HCT116 (cell line): ENCODE measurements around the gene MAPKAP1. TPM values are rescaled to one million over a fixed set of nuclear protein-coding genes. Genes with fewer than 3 reads are reported as not detected.

Source experiments
- ATAC-seq: fragments of 200-7000 bp; cut with Tn5 transposase; 2 replicates; pipeline ENCODE4 v1.9.1; 2020; ENCODE audit warnings: mild to moderate bottlenecking, moderate library complexity
- BruUV-seq: library from RNA; stranded (reverse); fragments of 400-500 nt; replicated peaks from 2 replicates; lab custom pipeline; 2021; lab: Mats Ljungman, UMichigan
- CTCF ChIA-PET: fragments of 300-600 bp; sonication (Branson Sonifier 250); formaldehyde crosslinking; loops from one replicate; lab custom pipeline; 2021; ENCODE audit warnings: antibody characterized with exemption; lab: Charles Lee
- POLR2A ChIA-PET: fragments of 300-600, 350-600 bp; sonication (Branson Sonifier 250); formaldehyde crosslinking; loops from one replicate; lab custom pipeline; 2021; ENCODE audit warnings: antibody characterized with exemption; lab: Charles Lee
- RAD21 ChIA-PET, 2 experiments: fragments of 300-600 bp; sonication (Branson Sonifier 250); formaldehyde crosslinking; loops; one replicate each; lab custom pipeline; 2023; ENCODE audit warnings: low total read pairs in 2 of 2; ENCODE audit not compliant: uncharacterized antibody in 2 of 2, unreplicated experiment in 2 of 2, low non-redundant PET in 1 of 2; lab: Charles Lee
- DNase-seq: peaks from one replicate; pipeline ENCODE4 v3.0.0-alpha.2; 2010; ENCODE audit warnings: low read depth, low spot score
- H2AFZ ChIP-seq: fragments of 200-600 bp; shearing (Covaris generic), sonication (generic); 2 replicates; pipeline ENCODE4 v1.6.1; 2017; ENCODE audit warnings: low read depth, mixed run types, mixed read lengths, antibody characterized with exemption, low read length; ENCODE audit not compliant: poor library complexity, severe bottlenecking
- H3K27ac ChIP-seq: 2 replicates; pipeline ENCODE4 v1.5.1; 2012; ENCODE audit warnings: low read depth, low read length
- H3K27me3 ChIP-seq: fragments of 200-600 bp; sonication (generic); 2 replicates; pipeline ENCODE4 v1.6.1; 2016; ENCODE audit warnings: mixed run types, low read length, mixed read lengths; ENCODE audit not compliant: insufficient read depth
- H3K36me3 ChIP-seq, 2 experiments: fragments of 200-500 bp in 1 of 2; fragments of 200-600 bp in 1 of 2; sonication (Bioruptor generic) in 1 of 2; sonication (generic) in 1 of 2; 2 replicates each; pipeline versions ENCODE4 v1.5.1 to v1.6.1; 2014 to 2016; ENCODE audit warnings: low read length in 2 of 2, inconsistent platforms in 1 of 2, mixed read lengths in 1 of 2, mixed run types in 1 of 2; ENCODE audit not compliant: insufficient read depth in 2 of 2, control insufficient read depth in 1 of 2
- H3K4me1 ChIP-seq, 2 experiments: fragments of 200-600 bp in 1 of 2; sonication (generic) in 1 of 2; 2 replicates each; pipeline versions ENCODE4 v1.5.1 to v1.6.1; 2012 to 2017; ENCODE audit warnings: low read length in 2 of 2, inconsistent platforms in 1 of 2, mild to moderate bottlenecking in 1 of 2, mixed read lengths in 1 of 2, mixed run types in 1 of 2, moderate library complexity in 1 of 2; ENCODE audit not compliant: insufficient read depth in 2 of 2, control insufficient read depth in 1 of 2
- H3K4me2 ChIP-seq: fragments of 200-600 bp; sonication (generic); 2 replicates; pipeline ENCODE4 v1.6.1; 2017; ENCODE audit warnings: mixed run types, low read length, mixed read lengths
- H3K4me3 ChIP-seq, 2 experiments: fragments of 200-600 bp in 1 of 2; sonication (generic) in 1 of 2; replicated peaks in 1 of 2; 2 replicates each; pipeline ENCODE4 v1.5.1; 2011 to 2016; ENCODE audit warnings: low read length in 2 of 2, control low read depth in 1 of 2, low read depth in 1 of 2, mild to moderate bottlenecking in 1 of 2, mixed read lengths in 1 of 2, mixed run types in 1 of 2
- H3K79me2 ChIP-seq: fragments of 200-600 bp; sonication (generic); 2 replicates; pipeline ENCODE4 v1.6.1; 2017; ENCODE audit warnings: mild to moderate bottlenecking, mixed run types, low read length, moderate library complexity, mixed read lengths; ENCODE audit not compliant: insufficient read depth
- H3K9ac ChIP-seq: fragments of 200-600 bp; sonication (generic); 2 replicates; pipeline ENCODE4 v1.6.1; 2016; ENCODE audit warnings: low read length, mixed read lengths
- H3K9me2 ChIP-seq: fragments of 200-600 bp; sonication (generic), shearing (Covaris generic); 2 replicates; pipeline ENCODE4 v1.6.1; 2017; ENCODE audit warnings: mixed run types, mild to moderate bottlenecking, moderate library complexity; ENCODE audit not compliant: insufficient read depth
- H3K9me3 ChIP-seq, 2 experiments: fragments of 200-500 bp in 1 of 2; fragments of 200-600 bp in 1 of 2; sonication (Bioruptor generic) in 1 of 2; sonication (generic) in 1 of 2; 2 replicates each; pipeline ENCODE4 v1.6.1; 2014 to 2017; ENCODE audit warnings: low read length in 2 of 2, mixed read lengths in 2 of 2, inconsistent platforms in 1 of 2, low read depth in 1 of 2, mild to moderate bottlenecking in 1 of 2, mixed run types in 1 of 2, moderate library complexity in 1 of 2; ENCODE audit not compliant: control insufficient read depth in 1 of 2, insufficient read depth in 1 of 2
- H4K20me1 ChIP-seq: fragments of 200-600 bp; sonication (generic), shearing (Covaris generic); 2 replicates; pipeline ENCODE4 v1.6.1; 2017; ENCODE audit warnings: mixed run types, mild to moderate bottlenecking, moderate library complexity; ENCODE audit not compliant: insufficient read depth
- ATF3 ChIP-seq: IDR thresholded peaks from 2 replicates; pipeline ENCODE4 v1.6.1; 2012
- CEBPB ChIP-seq: IDR thresholded peaks from 2 replicates; pipeline ENCODE4 v1.6.1; 2012; ENCODE audit warnings: low read depth
- EGR1 ChIP-seq: IDR thresholded peaks from 2 replicates; pipeline ENCODE4 v1.6.1; 2012; ENCODE audit warnings: low read depth
- EZH2 ChIP-seq: fragments of 200-600 bp; sonication (generic); IDR thresholded peaks from 2 replicates; pipeline ENCODE4 v1.6.1; 2017; ENCODE audit warnings: antibody characterized with exemption, mixed run types
- EZH2phosphoT487 ChIP-seq: fragments of 200-600 bp; IDR thresholded peaks from 2 replicates; pipeline ENCODE4 v1.6.1; 2018; ENCODE audit warnings: antibody characterized with exemption, borderline replicate concordance
- FOSL1 ChIP-seq: IDR thresholded peaks from 2 replicates; pipeline ENCODE4 v1.6.1; 2012; ENCODE audit warnings: low read depth
- MAX ChIP-seq: IDR thresholded peaks from 2 replicates; pipeline ENCODE4 v1.6.1; 2012
- RAD21 ChIP-seq: IDR thresholded peaks from 2 replicates; pipeline ENCODE4 v1.6.1; 2012; ENCODE audit warnings: low read depth, mild to moderate bottlenecking
- REST ChIP-seq: IDR thresholded peaks from 2 replicates; pipeline ENCODE4 v1.6.1; 2012; ENCODE audit warnings: low read depth
- SIN3A ChIP-seq: IDR thresholded peaks from 2 replicates; pipeline ENCODE4 v1.6.1; 2012; ENCODE audit warnings: low read depth
- SP1 ChIP-seq: IDR thresholded peaks from 2 replicates; pipeline ENCODE4 v1.6.1; 2012; ENCODE audit warnings: low read depth
- SRF ChIP-seq: IDR thresholded peaks from 2 replicates; pipeline ENCODE4 v1.6.1; 2012; ENCODE audit warnings: low read depth
- TCF7L2 ChIP-seq: IDR thresholded peaks from 2 replicates; pipeline ENCODE4 v1.7.0; 2011; ENCODE audit warnings: borderline replicate concordance, inconsistent platforms; ENCODE audit not compliant: insufficient read depth, insufficient read length; ENCODE audit errors: extremely low read depth
- ZBTB33 ChIP-seq: IDR thresholded peaks from 2 replicates; pipeline ENCODE4 v1.6.1; 2011; ENCODE audit warnings: mild to moderate bottlenecking, low read length, moderate library complexity; ENCODE audit not compliant: insufficient replicate concordance; ENCODE audit errors: extremely low read depth
- intact Hi-C: fragments of 100-400 bp; cut with micrococcal nuclease; formaldehyde crosslinking; loops from 2 replicates; pipeline ENCODE4 v1.10.0; 2022
- total RNA-seq: library from RNA; stranded (reverse); gene quantifications from one replicate; pipeline ENCODE4 v1.2.1, GENCODE V29; 2021; ENCODE audit not compliant: unreplicated experiment

MAPKAP1 gene
- total RNA-seq, 1 experiment from 2014 or later = 72.5 TPM

GRCh38 chr9:125470767-125471580 lies 236.0 kb downstream of the MAPKAP1 start:
- CTCF ChIA-PET = no interaction called here
- Histone ChIP-seq H2AFZ (no peak overlapping the region), H3K9ac (no peak overlapping the region), H3K4me2 (no peak overlapping the region), H3K79me2 (no peaks in the 10 kb centered on the region), H3K27ac (no peak overlapping the region), H4K20me1 (no peaks in the 10 kb centered on the region), H3K36me3 (no peaks in the 10 kb centered on the region), H3K9me2 (no peaks in the 10 kb centered on the region), H3K27me3 (no peaks in the 10 kb centered on the region), H3K9me3 (no peaks in the 10 kb centered on the region), H3K4me3 (no peak overlapping the region), H3K4me1 (no peaks in the 10 kb centered on the region)
- DNase-seq = no peak
- intact Hi-C loops = no loop called here
- ATAC-seq = no peak
- BruUV-seq = no TSS peak
- POLR2A ChIA-PET = no interaction called here
- RAD21 ChIA-PET = no interaction called here
- TF ChIP-seq REST (no peak), ATF3 (no peak), TCF7L2 (no peak), SRF (no peak)

GRCh38 chr9:125470189-125470588 lies 236.8 kb downstream of the MAPKAP1 start:
- H2AFZ ChIP-seq = no peak overlapping the region
- H3K79me2 ChIP-seq = no peaks in the 10 kb centered on the region
- H3K9ac ChIP-seq = no peak overlapping the region
- H3K9me2 ChIP-seq = no peaks in the 10 kb centered on the region
- POLR2A ChIA-PET = no interaction called here
- H3K36me3 ChIP-seq = no peaks in the 10 kb centered on the region
- H3K9me3 ChIP-seq = no peaks in the 10 kb centered on the region
- no peaks in the 10 kb centered on the region for H4K20me1 ChIP-seq
- ATAC-seq = no peak
- CTCF ChIA-PET = no interaction called here
- intact Hi-C loops = no loop called here
- H3K4me1 ChIP-seq = no peaks in the 10 kb centered on the region
- no peak overlapping the region for H3K27ac ChIP-seq
- RAD21 ChIA-PET = no interaction called here
- H3K4me2 ChIP-seq = no peak overlapping the region
- H3K27me3 ChIP-seq = no peaks in the 10 kb centered on the region
- no peak overlapping the region for H3K4me3 ChIP-seq
- DNase-seq = no peak
- BruUV-seq = no TSS peak
- TF ChIP-seq EZH2 (no peak), SP1 (no peak), EGR1 (no peak), EZH2phosphoT487 (no peak), SIN3A (no peak), CEBPB (no peak), FOSL1 (no peak), ATF3 (no peak), ZBTB33 (no peak), TCF7L2 (no peak), MAX (no peak), RAD21 (no peak)
